A549 (cell line): ENCODE results near the gene PCBP3. TPM values are rescaled to one million over a fixed set of nuclear protein-coding genes. Genes with fewer than 3 reads are reported as not detected.

ENCODE experiments used
- ATAC-seq, 2 experiments: fragments of 200-7000 bp in 1 of 2; fragments of >200 bp in 1 of 2; cut with Nextera tagmentation in 1 of 2; cut with Tn5 transposase in 1 of 2; 3 replicates each; pipeline versions ENCODE4 v1.8.0 to v1.9.1; 2018 to 2020; ENCODE audit warnings: mild to moderate bottlenecking in 1 of 2, moderate library complexity in 1 of 2
- CTCF ChIA-PET: fragments of 300-600 bp; sonication (Branson Sonifier 250); formaldehyde crosslinking; extraction: SDS; loops from one replicate; lab custom pipeline; 2021; ENCODE audit warnings: antibody characterized with exemption, inconsistent platforms; lab: Yijun Ruan, JAX
- POLR2A ChIA-PET: fragments of 350-600 bp; formaldehyde crosslinking; extraction: SDS; loops from one replicate; lab custom pipeline; 2021; ENCODE audit warnings: antibody characterized with exemption, inconsistent platforms; lab: Yijun Ruan, JAX
- DNase-seq, 2 experiments: peaks; one replicate each; pipeline versions ENCODE4 v3.0.0 to v3.0.0-alpha.2; 2011 to 2016; ENCODE audit warnings: low read depth in 1 of 2, low spot score in 1 of 2
- FAIRE-seq: peaks from 2 replicates; lab custom pipeline; 2011; peaks lifted over from hg19 to GRCh38; lab: Jason Lieb, UNC
- H3K27ac ChIP-seq, 2 experiments: fragments of >200 bp; sonication (Bioruptor Twin); formaldehyde crosslinking; 3 replicates each; pipeline ENCODE4 v1.5.1; 2016 to 2017
- H3K4me1 ChIP-seq: fragments of >200 bp; sonication (Bioruptor Twin); formaldehyde crosslinking; 3 replicates; pipeline ENCODE4 v1.6.1; 2016
- H3K4me2 ChIP-seq: fragments of >200 bp; sonication (Bioruptor Twin); formaldehyde crosslinking; 3 replicates; pipeline ENCODE4 v1.6.1; 2016
- H3K4me3 ChIP-seq: fragments of >200 bp; sonication (Bioruptor Twin); formaldehyde crosslinking; 3 replicates; pipeline ENCODE4 v1.5.1; 2016
- H3K9me3 ChIP-seq: fragments of >200 bp; sonication (Bioruptor Twin); formaldehyde crosslinking; 3 replicates; pipeline ENCODE4 v1.6.1; 2016
- ATOH8 ChIP-seq: fragments of 250-450 bp; sonication (Bioruptor Pico); IDR thresholded peaks from 2 replicates; pipeline ENCODE4 v1.5.0; 2020; ENCODE audit warnings: low read depth, mild to moderate bottlenecking, moderate library complexity
- BHLHE40 ChIP-seq: IDR thresholded peaks from 2 replicates; pipeline ENCODE4 v1.6.1; 2012; ENCODE audit warnings: low read depth, low read length, inconsistent platforms
- CEBPB ChIP-seq, 2 experiments: fragments of >200 bp in 1 of 2; sonication (Bioruptor Twin) in 1 of 2; formaldehyde crosslinking in 1 of 2; IDR thresholded peaks; 2 replicates each; pipeline ENCODE4 v1.6.1; 2012 to 2016
- CHD2 ChIP-seq: fragments of 150-350 bp; IDR thresholded peaks from 2 replicates; pipeline ENCODE4 v1.6.1; 2014; ENCODE audit warnings: low read length; ENCODE audit not compliant: partially characterized antibody
- CHD4 ChIP-seq: fragments of 200-600 bp; sonication (generic); IDR thresholded peaks from 2 replicates; pipeline ENCODE4 v1.6.1; 2016; ENCODE audit warnings: antibody characterized with exemption, mild to moderate bottlenecking, borderline replicate concordance
- EHMT2 ChIP-seq: fragments of 200-600 bp; sonication (generic); IDR thresholded peaks from 2 replicates; pipeline ENCODE4 v1.6.1; 2016; ENCODE audit warnings: antibody characterized with exemption, low read depth, mild to moderate bottlenecking, moderate library complexity
- EP300 ChIP-seq, 2 experiments: fragments of >200 bp; sonication (Bioruptor Twin); formaldehyde crosslinking; IDR thresholded peaks; 2 replicates in 1 of 2; 3 replicates in 1 of 2; pipeline ENCODE4 v1.6.1; 2016 to 2017
- ESRRA ChIP-seq: fragments of 150-350 bp; IDR thresholded peaks from 2 replicates; pipeline ENCODE4 v1.6.1; 2014; ENCODE audit warnings: mild to moderate bottlenecking, low read length, borderline replicate concordance
- HES2 ChIP-seq: fragments of >200 bp; sonication (Bioruptor Twin); formaldehyde crosslinking; IDR thresholded peaks from 2 replicates; pipeline ENCODE4 v1.6.1; 2016
- HEYL ChIP-seq: fragments of 250-450 bp; sonication (Bioruptor Pico); IDR thresholded peaks from 2 replicates; pipeline ENCODE4 v1.8.0; 2021; ENCODE audit warnings: mild to moderate bottlenecking, moderate library complexity
- HOXA7 ChIP-seq: fragments of 250-450 bp; sonication (Bioruptor Pico); IDR thresholded peaks from 2 replicates; pipeline ENCODE4 v1.5.0; 2020; ENCODE audit warnings: mild to moderate bottlenecking, moderate library complexity
- HOXB13 ChIP-seq: fragments of 250-450 bp; sonication (Bioruptor Pico); IDR thresholded peaks from 2 replicates; pipeline ENCODE4 v1.5.0; 2020; ENCODE audit warnings: low read depth, mild to moderate bottlenecking, moderate library complexity
- JUN ChIP-seq, 2 experiments: fragments of >200 bp; sonication (Bioruptor Twin); formaldehyde crosslinking; IDR thresholded peaks; 2 replicates in 1 of 2; 3 replicates in 1 of 2; pipeline ENCODE4 v1.6.1; 2016 to 2017
- JUNB ChIP-seq: fragments of >200 bp; sonication (Bioruptor Twin); formaldehyde crosslinking; IDR thresholded peaks from 2 replicates; pipeline ENCODE4 v1.6.1; 2016
- NFE2L2 ChIP-seq: fragments of 150-350 bp; conservative IDR thresholded peaks from 2 replicates; pipeline ENCODE4 v1.6.1; 2014; ENCODE audit warnings: low read length
- PBX3 ChIP-seq: IDR thresholded peaks from 2 replicates; pipeline ENCODE4 v1.6.1; 2012
- POLR2AphosphoS2 ChIP-seq: conservative IDR thresholded peaks from 2 replicates; pipeline ENCODE4 v1.6.1; 2012; ENCODE audit warnings: low read length, improper control_type of control experiment, inconsistent platforms
- RAD21 ChIP-seq, 2 experiments: fragments of >200 bp in 1 of 2; sonication (Bioruptor Twin) in 1 of 2; formaldehyde crosslinking in 1 of 2; IDR thresholded peaks in 1 of 2; conservative IDR thresholded peaks in 1 of 2; 2 replicates in 1 of 2; 3 replicates in 1 of 2; pipeline ENCODE4 v1.6.1; 2012 to 2018; ENCODE audit warnings: inconsistent platforms in 1 of 2
- RCOR1 ChIP-seq: fragments of 150-350 bp; IDR thresholded peaks from 2 replicates; pipeline ENCODE4 v1.6.1; 2014; ENCODE audit warnings: antibody characterized with exemption, low read length, low read depth
- ZFP36 ChIP-seq: fragments of 450-650 bp; IDR thresholded peaks from 2 replicates; pipeline ENCODE4 v1.6.1; 2014; ENCODE audit warnings: borderline replicate concordance; ENCODE audit not compliant: partially characterized antibody
- ZNF302 ChIP-seq: fragments of 250-450 bp; sonication (Bioruptor Pico); IDR thresholded peaks from 2 replicates; pipeline ENCODE4 v1.9.0; 2021; ENCODE audit warnings: inconsistent platforms, mild to moderate bottlenecking, moderate library complexity
- ZSCAN20 ChIP-seq: fragments of 250-450 bp; sonication (Bioruptor Pico); IDR thresholded peaks from 2 replicates; pipeline ENCODE4 v1.8.0; 2022; ENCODE audit warnings: mild to moderate bottlenecking, moderate library complexity
- WGBS: methylation state at CpG from one replicate; pipeline ENCODE4 v1.1.6; 2017; ENCODE audit errors: missing lambda C conversion rate; 5-methylcytosine and 5-hydroxymethylcytosine counted together
- polyA plus RNA-seq, 4 experiments: library from polyadenylated mRNA; depleted of rRNA in 3 of 4; stranded (reverse); fragments of >200 nt; fragmentation: RNase III in 1 of 4; extraction: RNeasy Plus Mini Kit Qiagen cat#74134 plus additional on column Dnase treatment in 1 of 4; gene quantifications; 2 replicates in 3 of 4; 3 replicates in 1 of 4; pipeline ENCODE4 v1.2.3, GENCODE V29; 2011 to 2017

PCBP3 gene
- polyA plus RNA-seq, 2 of the 4 experiments (the other 2 are of a cell fraction) = 0.30 to 0.34 TPM

- no peaks in the 10 kb centered on the region for H3K9me3 ChIP-seq
- H3K4me3 ChIP-seq = no peak overlapping the region
- H3K4me2 ChIP-seq = no peak overlapping the region
- CTCF ChIA-PET = no interaction called here
- H3K27ac ChIP-seq = no peak overlapping the region
- TF ChIP-seq ZNF302 (CRISPR knock-in tag) = no peak
- no peak for TF ChIP-seq ZSCAN20 (CRISPR knock-in tag)
- no peak for TF ChIP-seq RCOR1
- no peak for TF ChIP-seq CEBPB (IDR thresholded peaks at IDR 0.05)
- TF ChIP-seq HEYL = no peak
- TF ChIP-seq BHLHE40 = no peak
- no peak for TF ChIP-seq ESRRA
- TF ChIP-seq CHD2 = no peak
- no peak for TF ChIP-seq POLR2AphosphoS2
- TF ChIP-seq NFE2L2 = no peak
- no peak for TF ChIP-seq JUNB
- no peak for TF ChIP-seq HOXB13 (CRISPR knock-in tag)
- no peak for TF ChIP-seq ZFP36
- TF ChIP-seq HES2 = no peak
- TF ChIP-seq HOXA7 (CRISPR knock-in tag) = no peak
- TF ChIP-seq JUN (IDR thresholded peaks at IDR 0.05) = no peak
- TF ChIP-seq ATOH8 = no peak
- POLR2A ChIA-PET = no interaction called here
- FAIRE-seq (no peak), DNase-seq (no peak), ATAC-seq (no peak)
- WGBS = 35% methylated on average over 9 of the region's 14 CpGs
- H3K4me1 ChIP-seq = no peaks in the 10 kb centered on the region
These were observed 157.0 kb downstream of the PCBP3 start for GRCh38 chr21:45800339-45801080.

- ChIA-PET POLR2A (no interaction called here), CTCF (no interaction called here)
- ATAC-seq (no peak), DNase-seq (no peak), FAIRE-seq (no peak)
- Histone ChIP-seq H3K27ac (no peak overlapping the region), H3K4me3 (no peak overlapping the region), H3K9me3 (no peaks in the 10 kb centered on the region), H3K4me2 (no peak overlapping the region), H3K4me1 (no peaks in the 10 kb centered on the region)
- 72% methylated on average over 4 of the region's 7 CpGs for WGBS
- TF ChIP-seq EHMT2 (no peak), RAD21 (conservative IDR thresholded peaks at IDR 0.05 in 1 of 2, IDR thresholded peaks at IDR 0.05 in 1 of 2) (no peak), EP300 (IDR thresholded peaks at IDR 0.05) (no peak), ESRRA (no peak), CHD4 (no peak)
These were observed 157.8 kb downstream of the PCBP3 start for GRCh38 chr21:45801129-45801964.

GRCh38 chr21:45801989-45802388 lies 158.5 kb downstream of the PCBP3 start:
- FAIRE-seq (no peak), ATAC-seq (no peak)
- no peaks in the 10 kb centered on the region for H3K4me1 ChIP-seq
- H3K4me3 ChIP-seq = no peak overlapping the region
- POLR2A ChIA-PET = no interaction called here
- H3K27ac ChIP-seq = no peak overlapping the region
- no peaks in the 10 kb centered on the region for H3K9me3 ChIP-seq
- WGBS = 46% methylated on average over 7 of the region's 8 CpGs
- no peak for TF ChIP-seq PBX3
- TF ChIP-seq, all 56 proteins: peak for 0
- DNase-seq = no peak
- H3K4me2 ChIP-seq = no peak overlapping the region
- CTCF ChIA-PET = no interaction called here
